GM21447 (cell line): ENCODE measurements around the gene FLNA.

Source experiments
- ATAC-seq: cut with Tn5 transposase; IDR thresholded peaks from one replicate; pipeline ENCODE4 v1.9.1; 2021; ENCODE audit not compliant: unreplicated experiment

FLNA gene

DNA sequence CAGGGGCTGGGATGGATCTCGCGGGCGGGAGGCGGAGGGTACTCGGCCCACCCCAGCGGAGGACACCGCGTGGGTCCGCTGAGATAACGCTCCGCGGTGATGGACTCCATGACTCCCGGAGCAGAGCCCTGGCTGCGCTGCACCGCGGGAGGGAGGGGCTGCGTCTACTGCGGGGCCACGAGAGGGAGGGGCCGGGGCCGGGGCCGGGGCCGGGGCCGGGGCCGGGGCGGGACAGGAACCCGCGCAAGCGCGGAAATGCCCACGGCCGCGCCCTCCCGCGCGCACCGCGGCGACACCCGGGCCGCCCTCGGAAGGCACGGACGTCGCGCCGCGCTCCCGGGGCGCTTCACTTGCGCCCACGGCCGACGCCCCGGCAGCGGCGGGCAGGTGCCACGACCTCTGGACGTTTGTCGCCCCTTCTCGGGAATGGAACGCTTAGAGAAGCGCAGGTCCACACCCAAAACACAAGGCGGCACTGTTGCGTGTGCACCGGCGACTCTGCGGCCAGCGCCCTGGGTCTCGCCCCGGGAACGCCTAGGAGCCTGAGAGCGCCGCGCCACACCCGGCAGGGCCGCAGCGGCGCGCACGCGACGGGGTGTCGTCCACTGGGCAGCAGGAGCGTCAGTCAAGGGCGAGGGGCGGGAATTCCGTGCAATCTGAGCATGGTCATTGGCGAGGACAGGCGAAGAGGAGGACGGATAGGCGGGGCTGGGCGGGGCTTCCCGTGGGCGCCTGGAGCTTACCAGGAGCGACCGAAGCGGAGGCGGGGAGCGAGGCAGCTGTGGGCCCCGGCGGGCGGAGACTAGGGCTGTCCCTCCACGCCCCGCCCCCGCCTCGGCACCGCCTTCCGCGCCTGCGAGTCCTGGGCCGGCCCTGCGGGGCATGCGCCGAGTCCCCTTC is 32.8 kb downstream of the FLNA start:
- ATAC-seq = peak; percentile 62

DNA sequence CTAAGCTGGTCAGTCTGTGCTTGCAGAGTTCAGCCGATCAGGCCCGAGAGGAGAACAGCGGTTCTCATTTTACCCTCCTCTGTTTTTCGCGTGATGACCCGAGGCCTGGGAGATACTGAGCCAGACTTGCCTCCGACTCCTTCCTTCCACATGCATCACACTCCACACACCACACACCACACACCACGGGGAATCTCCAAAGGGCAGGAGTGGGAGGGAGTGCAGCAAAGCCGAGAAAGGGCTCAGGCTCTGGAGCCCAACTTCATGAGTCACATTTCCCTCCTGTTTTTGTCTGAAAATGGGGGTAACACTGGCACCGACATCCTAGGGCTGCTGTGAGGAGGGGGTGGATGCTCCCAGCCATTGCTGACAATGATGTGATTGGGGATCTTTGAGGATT is 39.9 kb downstream of the FLNA start:
- no peak for ATAC-seq

DNA sequence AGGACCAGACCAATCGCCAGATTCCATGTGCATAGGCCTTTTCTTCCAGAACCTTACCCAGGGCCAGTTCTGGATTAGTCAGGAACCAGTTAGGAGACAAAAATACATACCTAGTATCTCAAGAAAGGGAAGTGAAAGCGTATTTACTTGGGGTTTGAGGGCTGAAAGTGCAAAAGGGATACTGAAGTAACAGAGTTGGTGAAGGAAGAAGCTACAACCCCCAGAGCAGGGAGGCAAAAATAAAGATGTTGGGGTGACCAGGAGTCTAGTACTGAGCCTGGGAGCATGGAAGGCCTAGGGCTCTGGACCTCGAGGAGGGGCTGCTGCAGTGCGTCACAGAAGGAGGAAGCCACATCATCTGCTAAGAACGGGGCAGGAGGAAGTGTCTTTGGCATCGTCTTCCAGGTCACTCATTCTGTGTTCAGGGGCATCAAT is 40.6 kb downstream of the FLNA start:
- peak; percentile 85 for ATAC-seq

DNA sequence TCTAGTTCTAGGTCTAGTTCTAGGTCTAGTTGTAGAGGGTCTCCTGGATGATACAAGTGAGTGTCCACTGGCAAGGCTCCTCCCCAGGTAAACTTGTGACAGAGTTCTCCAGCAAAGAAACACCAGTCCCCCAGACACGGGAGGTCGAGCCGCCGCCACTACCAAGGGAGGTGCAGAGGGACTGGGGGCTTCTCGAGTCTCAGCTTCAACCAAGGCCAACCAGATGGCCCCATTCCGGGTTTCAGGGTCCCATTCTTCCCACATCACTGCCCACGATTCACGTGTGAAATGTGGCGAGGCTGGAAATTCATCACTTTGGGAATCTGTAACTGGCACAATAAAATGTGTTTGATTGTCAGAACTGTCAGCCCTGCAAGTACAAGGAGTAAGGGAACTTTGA is 41.3 kb downstream of the FLNA start:
- ATAC-seq = no peak

DNA sequence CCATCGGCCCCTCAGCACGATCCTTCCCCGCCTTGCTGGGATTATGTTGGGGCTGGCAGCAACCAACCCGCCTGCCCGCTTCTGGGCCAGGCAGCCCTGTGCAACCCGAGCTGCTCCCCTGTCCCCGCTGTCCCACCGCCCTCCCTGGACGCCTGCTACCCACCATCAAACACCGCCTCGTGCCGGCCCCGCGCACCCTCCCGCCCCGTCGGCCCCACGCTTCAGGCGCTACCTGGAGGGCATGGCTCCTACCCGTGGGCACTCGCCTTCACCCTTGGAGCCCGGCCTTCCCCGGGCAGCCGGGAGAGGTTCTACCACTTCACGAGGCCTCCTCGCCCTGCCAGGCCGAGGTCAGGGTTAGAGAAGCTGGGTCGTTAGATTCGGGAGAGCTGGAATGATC is 41.9 kb downstream of the FLNA start:
- ATAC-seq = no peak

DNA sequence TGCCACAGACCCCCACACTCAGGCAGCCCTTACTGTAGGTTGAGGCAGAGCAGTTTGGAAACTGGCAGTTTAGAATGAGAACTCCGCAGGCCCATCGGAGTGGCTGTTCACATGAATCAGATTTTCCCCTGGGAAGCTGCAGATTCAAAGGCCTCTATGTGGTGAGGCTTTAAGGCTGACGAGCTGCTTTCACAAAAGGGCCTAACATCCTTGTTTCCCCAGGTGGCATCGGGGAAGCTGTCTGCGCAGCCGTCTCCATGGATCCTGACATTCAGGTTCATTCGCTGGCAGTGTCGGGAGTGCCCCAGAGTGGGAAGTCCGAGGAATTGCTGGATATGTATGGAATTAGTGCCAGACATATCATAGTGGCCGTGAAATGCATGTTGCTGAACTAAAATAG is 45.1 kb downstream of the FLNA start:
- no peak for ATAC-seq

DNA sequence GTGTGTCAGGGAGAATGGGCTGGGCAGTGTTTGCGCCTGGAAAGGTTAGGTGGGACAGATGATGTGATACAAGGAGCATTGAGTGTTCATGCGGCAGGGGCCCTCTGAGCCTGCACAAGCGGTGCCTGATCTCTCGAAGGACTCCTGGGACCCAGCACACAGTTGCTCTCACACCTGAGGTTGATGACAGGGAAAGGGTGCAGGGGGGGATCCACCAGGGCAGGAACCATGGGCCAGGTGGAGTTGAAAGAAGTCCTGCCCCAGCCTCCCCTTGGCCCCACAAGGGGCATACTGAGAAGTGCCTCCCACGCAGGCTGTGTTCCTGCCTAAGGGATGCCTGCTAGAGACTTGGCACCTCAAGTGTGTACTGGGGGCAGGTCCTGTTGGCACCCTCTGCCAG is 45.8 kb downstream of the FLNA start:
- no peak for ATAC-seq

DNA sequence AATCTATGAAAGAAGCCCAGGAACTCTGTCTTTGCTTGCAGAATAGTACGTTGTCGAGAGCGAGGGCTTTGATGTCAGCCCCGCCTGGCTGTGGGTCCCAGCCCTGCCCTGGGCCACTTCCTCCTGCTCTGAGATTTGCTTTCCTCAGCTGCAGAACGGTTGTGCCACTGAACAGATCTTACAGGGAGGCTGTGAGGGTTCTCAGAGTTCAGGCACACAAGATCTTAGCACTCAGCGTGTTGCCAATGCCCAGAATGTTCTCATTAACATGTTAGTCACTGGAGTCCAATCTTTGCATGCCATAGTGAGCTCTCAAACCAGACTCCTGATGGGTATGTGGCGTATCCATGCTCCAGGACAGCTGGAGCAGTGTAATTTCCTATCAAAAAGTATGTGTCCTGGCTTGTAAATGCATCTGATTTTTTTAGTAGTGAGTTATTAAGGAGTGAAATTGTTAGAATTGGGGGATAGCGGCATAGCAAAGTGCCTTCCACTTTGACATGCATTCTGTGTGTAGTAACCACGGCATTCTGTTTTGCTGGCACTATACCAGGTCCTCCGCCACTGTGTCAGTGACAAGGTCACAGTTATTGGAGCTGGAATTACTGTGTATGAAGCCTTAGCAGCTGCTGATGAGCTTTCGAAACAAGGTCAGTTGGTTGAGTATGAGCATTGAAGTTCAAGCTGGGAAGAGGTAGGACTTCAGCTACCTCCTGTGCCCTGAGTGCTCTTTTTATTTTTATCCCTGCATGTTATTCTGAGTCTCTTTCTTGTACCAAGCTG is 47.2 kb downstream of the FLNA start:
- ATAC-seq = no peak

DNA sequence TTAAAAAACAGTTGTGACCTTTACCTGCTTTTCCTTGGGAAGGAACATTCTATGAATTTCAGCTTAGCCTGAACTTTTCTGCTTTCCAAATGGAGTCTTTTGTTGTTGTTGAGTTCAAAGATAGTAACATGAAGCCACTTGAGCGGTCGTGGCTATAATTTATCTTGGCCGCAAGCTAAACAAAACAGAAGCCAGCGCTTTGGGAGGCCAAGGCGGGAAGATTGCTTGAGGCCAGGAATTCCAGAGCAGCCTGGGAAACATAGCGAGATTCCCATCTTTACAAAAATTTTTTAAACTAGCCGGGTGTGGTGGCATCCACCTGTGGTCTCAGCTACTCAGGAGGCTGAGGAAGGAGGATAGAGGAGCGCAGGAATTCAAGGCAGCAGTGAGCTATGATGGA is 48.9 kb downstream of the FLNA start:
- ATAC-seq = no peak

DNA sequence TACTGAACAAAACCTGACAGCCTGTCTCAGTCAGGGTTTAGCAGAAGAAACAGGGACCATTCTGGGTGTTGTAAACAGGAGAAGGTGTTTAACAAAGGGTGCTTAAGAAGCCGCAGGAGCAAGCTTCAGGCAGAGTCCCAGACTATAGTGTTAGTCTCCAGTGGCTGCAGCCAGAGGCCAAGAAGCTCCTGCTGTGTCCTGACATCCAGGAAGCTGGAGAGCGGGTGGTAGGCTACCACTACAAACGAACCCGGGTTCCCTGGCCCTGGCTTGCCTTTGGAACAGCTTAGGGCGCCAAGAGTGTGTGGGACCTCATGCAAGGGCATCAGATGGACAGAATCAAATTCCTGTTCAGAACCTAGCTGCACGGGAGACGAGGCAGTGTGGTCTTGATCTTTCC is 50.9 kb downstream of the FLNA start:
- ATAC-seq = no peak

DNA sequence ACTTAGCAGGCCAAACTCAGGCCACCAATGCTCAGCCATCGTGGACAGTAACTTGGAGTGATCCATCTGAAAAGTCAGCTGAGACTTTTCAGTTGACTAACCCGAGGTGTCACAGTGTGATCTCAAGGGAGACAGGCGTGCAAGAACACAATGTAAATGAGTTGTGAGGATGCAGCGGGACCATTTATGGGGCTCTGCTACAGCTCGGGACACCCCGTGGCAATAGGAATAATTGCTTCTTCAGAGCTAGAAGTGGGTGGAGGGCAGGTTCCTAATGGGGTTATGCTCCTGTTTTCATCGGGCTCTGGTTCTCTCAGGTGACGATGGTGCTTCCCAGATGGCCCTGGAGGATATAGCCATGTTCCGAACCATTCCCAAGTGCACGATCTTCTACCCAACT is 51.5 kb downstream of the FLNA start:
- ATAC-seq = no peak

DNA sequence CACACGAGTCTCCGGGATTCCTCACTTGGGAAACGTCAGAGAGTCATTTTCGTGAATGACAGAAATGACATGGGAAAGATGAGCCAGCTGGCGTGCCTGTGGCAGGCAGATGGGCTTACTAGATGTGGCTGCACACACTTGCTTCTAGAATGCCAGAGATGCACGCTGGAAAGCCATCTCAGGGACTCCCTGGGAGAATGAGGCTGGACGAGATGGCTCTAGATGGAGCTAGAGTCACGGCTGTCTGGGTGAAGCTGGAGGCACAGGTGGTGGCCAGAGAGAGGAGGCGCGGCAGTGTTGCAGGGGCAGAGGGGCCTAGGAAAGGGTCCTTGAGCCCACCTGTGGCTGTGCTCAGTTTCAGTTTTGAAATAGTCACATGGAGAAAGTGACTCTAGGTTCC is 52.8 kb downstream of the FLNA start:
- no peak for ATAC-seq

DNA sequence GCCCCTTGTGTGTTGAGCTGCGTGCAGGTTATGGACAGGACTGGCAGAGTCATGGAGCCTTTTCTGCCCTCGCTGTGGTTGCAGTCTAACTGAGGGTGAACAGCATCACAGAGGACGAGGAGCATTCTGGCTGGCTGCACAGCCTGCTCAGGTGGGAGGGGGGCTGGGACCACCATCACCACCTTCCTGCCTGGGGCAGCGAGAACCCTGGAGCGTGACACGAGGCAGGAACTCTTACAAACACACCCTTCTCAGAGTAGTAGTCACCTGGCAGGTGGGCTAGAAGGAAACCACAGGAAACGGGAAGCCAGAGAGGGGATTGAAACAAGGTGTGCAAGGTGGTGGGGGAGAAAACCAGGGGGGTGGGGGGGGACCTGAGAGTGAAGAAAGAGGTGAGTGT is 53.3 kb downstream of the FLNA start:
- ATAC-seq = no peak

DNA sequence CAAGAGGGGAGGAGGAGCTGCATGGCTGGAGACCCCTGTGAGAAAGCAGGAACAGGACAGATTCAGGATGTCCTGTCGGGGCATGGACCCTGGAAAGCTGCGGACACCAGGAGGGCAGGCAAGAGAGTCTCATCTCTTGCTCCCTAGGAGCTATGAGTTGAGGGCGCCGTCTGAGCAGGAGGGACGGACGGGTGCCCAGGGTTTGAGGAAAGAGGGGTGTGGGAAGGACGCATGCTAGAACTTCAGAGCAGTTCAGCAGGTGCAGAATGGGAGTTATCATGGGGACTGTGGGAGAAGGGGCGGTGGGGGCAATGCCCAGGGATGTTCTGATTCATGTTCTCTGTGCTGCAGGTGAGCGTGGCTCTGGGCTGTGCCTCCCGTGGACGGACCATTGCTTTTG is 54.0 kb downstream of the FLNA start:
- ATAC-seq = no peak

DNA sequence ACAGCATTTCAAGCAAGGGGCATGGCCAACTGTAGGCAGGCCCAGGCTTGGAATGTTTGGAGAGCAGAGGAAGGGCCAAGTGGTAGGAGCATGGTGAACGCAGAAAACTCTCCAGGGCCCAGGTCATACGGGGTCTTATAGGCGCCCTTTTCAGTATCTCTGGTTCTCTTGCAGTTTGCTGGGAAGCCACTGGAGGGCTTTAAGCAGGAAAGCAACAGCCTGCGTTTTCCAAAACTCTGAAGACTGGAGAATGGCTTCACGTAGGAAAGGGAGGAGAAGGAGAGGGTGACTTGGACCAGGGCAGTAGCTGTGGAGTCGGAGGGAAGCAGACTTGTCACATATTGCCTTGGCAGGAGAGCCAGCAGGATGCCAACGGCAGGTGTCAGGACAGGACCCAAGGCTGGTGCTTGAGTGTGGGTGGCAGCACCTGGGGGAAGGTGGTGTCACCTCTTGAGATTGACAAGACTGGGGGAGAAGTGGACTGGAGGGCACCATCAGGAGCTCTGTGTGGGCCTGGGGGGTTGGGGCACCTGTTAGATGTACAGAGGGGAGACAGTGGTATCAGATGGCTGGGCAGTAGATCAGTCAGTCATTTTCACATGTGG is 56.9 kb downstream of the FLNA start:
- no peak for ATAC-seq

DNA sequence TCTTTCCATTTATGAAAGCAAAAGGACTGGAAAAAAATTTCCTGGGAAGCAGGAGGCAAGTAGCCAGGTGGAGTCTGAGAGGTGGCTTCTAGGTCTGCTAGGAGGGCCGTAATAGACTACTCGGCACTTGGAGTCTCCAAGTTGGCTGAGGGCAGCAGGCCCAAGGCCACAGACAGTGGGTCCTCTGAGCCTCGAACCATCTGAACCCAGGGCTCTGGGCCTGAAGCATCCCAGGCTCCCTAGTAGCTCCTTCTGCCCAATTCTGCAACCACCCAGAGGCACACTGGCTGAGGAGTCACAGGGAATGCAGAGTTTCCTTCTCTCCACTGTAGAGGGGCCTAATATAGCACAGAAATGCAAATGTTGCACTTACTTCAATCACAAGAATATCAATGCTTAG is 59.0 kb downstream of the FLNA start:
- ATAC-seq = no peak

DNA sequence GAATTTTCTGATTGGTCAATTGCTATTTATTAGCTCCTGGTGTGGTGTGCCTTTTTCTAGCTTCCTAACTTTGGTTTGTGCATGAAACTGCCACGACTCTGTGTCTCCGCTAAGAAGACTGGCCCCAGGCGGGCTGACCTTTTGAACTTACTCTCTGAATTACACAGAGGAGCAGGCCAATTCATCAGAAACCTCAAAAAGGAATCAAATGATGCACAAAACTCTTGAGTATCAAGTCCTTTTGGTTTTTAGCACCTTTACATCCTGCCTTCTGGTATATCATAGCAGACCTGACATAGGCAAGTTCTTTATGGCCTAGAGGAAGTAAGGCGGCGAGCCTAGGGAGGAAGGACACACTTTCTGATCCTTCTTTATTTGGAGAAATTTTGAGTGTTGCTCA is 61.3 kb downstream of the FLNA start:
- ATAC-seq = no peak

DNA sequence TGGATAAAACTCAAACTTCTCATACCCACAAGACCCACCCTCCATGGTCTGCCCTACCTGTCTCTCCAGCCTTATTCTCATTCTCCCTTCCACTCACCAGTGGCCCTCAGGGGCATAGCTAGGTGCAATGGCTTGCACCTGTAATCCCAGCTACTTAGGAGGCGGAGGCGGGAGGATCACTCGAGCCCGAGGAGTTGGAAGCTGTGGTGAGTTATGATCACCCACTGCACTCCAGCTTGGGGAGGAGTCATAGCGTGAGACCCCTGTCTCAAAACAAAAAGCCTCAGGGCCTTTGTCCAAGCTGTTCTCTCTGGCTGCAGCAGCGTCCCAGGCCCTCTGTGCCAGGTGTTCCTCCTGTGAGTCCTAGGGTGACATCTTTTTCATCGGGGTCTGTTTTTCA is 62.3 kb downstream of the FLNA start:
- no peak for ATAC-seq

DNA sequence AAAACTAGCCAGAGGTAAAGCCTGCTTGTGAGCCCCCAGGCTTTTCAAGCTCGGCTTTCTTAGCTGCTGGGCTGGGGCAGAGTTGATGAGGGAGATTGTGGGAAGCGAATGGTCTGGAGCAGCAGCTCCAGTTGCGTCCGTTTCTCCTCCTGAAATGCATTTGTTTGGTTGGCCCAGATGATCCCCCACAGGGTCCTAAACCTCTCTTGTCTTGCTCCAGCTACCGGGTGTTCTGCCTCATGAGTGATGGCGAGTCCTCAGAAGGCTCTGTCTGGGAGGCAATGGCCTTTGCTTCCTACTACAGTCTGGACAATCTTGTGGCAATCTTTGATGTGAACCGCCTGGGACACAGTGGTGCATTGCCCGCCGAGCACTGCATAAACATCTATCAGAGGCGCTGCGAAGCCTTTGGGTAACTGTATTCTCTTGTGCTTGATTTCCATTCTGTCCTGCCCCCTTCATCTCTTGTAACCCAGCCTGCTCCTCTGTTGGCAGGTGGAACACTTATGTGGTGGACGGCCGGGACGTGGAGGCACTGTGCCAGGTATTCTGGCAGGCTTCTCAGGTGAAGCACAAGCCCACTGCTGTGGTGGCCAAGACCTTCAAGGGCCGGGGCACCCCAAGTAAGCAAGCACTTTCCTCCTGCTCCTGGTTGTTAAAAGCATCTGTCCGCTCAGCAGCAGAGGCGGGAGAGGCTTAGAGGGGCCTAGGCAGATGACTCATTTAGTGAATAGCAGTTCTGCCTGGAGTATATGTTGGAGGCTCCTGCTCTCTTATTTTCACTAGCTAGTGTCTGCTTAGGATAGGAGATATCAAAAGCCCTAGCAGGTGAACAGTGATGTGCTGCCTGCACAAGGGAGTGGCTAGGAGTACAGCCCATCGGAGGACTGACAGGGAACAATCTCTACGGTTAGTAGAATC is 63.6 kb downstream of the FLNA start:
- no peak for ATAC-seq

DNA sequence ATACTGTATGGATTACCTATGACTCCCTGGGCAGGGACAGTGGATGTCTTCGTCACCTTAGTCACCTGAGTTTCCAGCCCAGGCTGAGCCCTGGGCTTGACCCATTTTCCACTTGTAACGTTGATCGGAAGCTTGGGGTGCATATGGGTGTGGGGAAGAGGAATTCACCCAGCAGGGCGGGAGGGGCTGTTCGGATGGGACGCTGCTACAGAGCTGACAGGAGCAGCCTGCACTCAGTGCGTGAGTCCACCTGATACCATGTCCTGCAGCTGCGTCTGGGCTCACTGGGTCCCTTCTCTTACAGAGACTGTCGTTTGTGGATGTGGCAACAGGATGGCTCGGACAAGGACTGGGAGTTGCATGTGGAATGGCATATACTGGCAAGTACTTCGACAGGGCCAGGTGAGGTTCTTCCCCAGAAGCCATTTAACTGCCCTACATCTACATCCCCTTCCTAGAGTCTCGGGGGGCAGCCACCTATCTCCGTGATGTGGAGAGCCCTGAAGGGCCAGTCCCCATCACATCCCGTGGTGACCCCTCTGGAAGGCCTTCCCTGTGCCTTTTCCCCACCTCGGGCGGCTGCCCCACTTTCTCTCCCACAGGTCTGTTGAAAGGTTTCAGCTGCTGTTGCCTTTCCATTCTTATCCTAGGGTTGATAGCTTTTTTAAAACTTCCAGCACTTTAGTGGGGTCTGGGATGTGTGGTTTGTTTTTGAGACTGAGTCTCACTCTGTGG is 65.2 kb downstream of the FLNA start:
- ATAC-seq = no peak
